Endothelial cell of umbilical vein (primary cell): ENCODE measurements around the gene KCNH5.

Experiments used
- EZH2 ChIP-seq: IDR thresholded peaks from 2 replicates; pipeline ENCODE4 v1.6.1; 2012; ENCODE audit warnings: borderline replicate concordance, low read depth, mild to moderate bottlenecking, moderate library complexity, low read length, inconsistent platforms; ENCODE audit not compliant: severe bottlenecking
- FOS ChIP-seq: IDR thresholded peaks from 2 replicates; pipeline ENCODE4 v1.6.1; 2011; ENCODE audit warnings: mild to moderate bottlenecking, low read length, moderate library complexity, borderline replicate concordance; ENCODE audit not compliant: insufficient read depth
- GATA2 ChIP-seq: IDR thresholded peaks from 2 replicates; pipeline ENCODE4 v1.7.0; 2011; ENCODE audit warnings: low read depth, mild to moderate bottlenecking, moderate library complexity, mixed read lengths, low read length; ENCODE audit not compliant: insufficient read length, insufficient read depth
- MYC ChIP-seq: IDR thresholded peaks from one replicate; pipeline ENCODE4 v1.6.1; 2011; ENCODE audit warnings: mild to moderate bottlenecking, low read depth, low read length
- POLR2A ChIP-seq: IDR thresholded peaks from 2 replicates; pipeline ENCODE4 v1.6.1; 2012; ENCODE audit warnings: low read depth, mild to moderate bottlenecking, control low read depth, low read length
- POLR2AphosphoS5 ChIP-seq: IDR thresholded peaks from 2 replicates; pipeline ENCODE4 v1.6.1; 2012; ENCODE audit warnings: low read depth, mild to moderate bottlenecking, control low read depth, low read length, moderate library complexity; ENCODE audit not compliant: insufficient read depth
- TF ChIP-seq, protein P1 (sequence below): IDR thresholded peaks from 2 replicates; pipeline ENCODE4 v1.6.1; 2011; ENCODE audit not compliant: insufficient read depth, insufficient read length
- TF ChIP-seq, protein P2 (sequence below), 2 donors: IDR thresholded peaks; 1 replicate in 1 of 2; 2 replicates in 1 of 2; pipeline ENCODE4 v1.5.1; 2011; ENCODE audit warnings: low read length in 2 of 2, mild to moderate bottlenecking in 2 of 2, moderate library complexity in 2 of 2, control low read depth in 1 of 2, inconsistent platforms in 1 of 2, low read depth in 1 of 2; ENCODE audit not compliant: insufficient read depth in 1 of 2; ENCODE audit errors: extremely low read depth in 1 of 2

DNA sequence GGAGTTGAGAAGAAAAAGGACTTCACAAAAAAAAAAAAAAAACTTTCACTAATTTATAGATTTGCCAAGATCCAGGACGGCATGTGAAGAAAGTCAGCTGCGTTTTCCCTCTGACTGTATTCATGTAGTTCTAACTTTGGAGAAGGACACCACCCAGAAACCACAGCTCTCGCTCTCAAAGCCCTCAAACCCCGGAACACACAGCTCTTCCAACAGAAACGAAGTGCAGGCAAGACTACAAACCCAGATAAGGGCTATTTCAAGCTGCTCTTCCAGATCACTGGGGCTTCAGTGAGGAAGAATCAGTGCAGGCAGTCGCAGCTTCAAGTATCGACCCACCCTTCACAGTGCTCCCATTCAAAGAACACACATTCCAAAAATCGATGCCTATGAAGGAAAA lies 13.2 kb downstream of the KCNH5 start:
- TF ChIP-seq FOS, result no peak
- TF ChIP-seq, protein P1, sequence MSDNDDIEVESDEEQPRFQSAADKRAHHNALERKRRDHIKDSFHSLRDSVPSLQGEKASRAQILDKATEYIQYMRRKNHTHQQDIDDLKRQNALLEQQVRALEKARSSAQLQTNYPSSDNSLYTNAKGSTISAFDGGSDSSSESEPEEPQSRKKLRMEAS, result no peak
- TF ChIP-seq, protein P2, sequence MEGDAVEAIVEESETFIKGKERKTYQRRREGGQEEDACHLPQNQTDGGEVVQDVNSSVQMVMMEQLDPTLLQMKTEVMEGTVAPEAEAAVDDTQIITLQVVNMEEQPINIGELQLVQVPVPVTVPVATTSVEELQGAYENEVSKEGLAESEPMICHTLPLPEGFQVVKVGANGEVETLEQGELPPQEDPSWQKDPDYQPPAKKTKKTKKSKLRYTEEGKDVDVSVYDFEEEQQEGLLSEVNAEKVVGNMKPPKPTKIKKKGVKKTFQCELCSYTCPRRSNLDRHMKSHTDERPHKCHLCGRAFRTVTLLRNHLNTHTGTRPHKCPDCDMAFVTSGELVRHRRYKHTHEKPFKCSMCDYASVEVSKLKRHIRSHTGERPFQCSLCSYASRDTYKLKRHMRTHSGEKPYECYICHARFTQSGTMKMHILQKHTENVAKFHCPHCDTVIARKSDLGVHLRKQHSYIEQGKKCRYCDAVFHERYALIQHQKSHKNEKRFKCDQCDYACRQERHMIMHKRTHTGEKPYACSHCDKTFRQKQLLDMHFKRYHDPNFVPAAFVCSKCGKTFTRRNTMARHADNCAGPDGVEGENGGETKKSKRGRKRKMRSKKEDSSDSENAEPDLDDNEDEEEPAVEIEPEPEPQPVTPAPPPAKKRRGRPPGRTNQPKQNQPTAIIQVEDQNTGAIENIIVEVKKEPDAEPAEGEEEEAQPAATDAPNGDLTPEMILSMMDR (IDR thresholded peaks at IDR 0.05; ENCODE audit: extremely low read depth in 1 of 2, insufficient read depth in 1 of 2, low read depth in 1 of 2, low read length in 2 of 2), result no peak
- TF ChIP-seq POLR2A, result no peak
- no peak for TF ChIP-seq EZH2
- TF ChIP-seq MYC, result no peak
- TF ChIP-seq POLR2AphosphoS5, result no peak
- TF ChIP-seq GATA2, result no peak
